Measurements from ENCODE around the gene CLK1.

GRCh38 chr2:200856806-200857205, 7.7 kb downstream of the CLK1 start:
- no peak for TF ChIP-seq POLR2A (IDR thresholded peaks at IDR 0.05; ENCODE audit: control extremely low read depth in 1 of 2, low read depth in 2 of 2, low read length in 2 of 2)
- no peak for TF ChIP-seq CEBPB (IDR thresholded peaks at IDR 0.05; ENCODE audit: low read depth, low read length)
- no peak for TF ChIP-seq MAX (IDR thresholded peaks at IDR 0.05)

Measured in H1 (cell line).